Sigmoid colon (tissue), 4 donors: Measurements from ENCODE around the gene HHIPL1.

Experiments
- CTCF ChIP-seq, 4 experiments: fragments of 450-650 bp in 3 of 4; fragments of 200-600 bp in 1 of 4; IDR thresholded peaks; one replicate each; pipeline ENCODE4 v1.5.1; 2016 to 2019; ENCODE audit warnings: antibody characterized with exemption in 4 of 4, mild to moderate bottlenecking in 3 of 4, moderate library complexity in 2 of 4
- POLR2A ChIP-seq, 2 donors: fragments of 450-650 bp; IDR thresholded peaks; one replicate each; pipeline ENCODE4 v1.6.1; 2016; ENCODE audit warnings: antibody characterized with exemption in 2 of 2, mild to moderate bottlenecking in 2 of 2, moderate library complexity in 2 of 2
- POLR2AphosphoS5 ChIP-seq, 4 donors: sonication (generic); formaldehyde crosslinking; IDR thresholded peaks; one replicate each; pipeline ENCODE4 v1.6.1; 2017; ENCODE audit warnings: antibody characterized with exemption in 4 of 4

GRCh38 chr14:99627100-99627499 is 17.8 kb upstream of the HHIPL1 start:
- no peak for TF ChIP-seq CTCF (IDR thresholded peaks at IDR 0.05)
- TF ChIP-seq POLR2A (IDR thresholded peaks at IDR 0.05), result no peak
- no peak for TF ChIP-seq POLR2AphosphoS5 (IDR thresholded peaks at IDR 0.05)
